Neural progenitor cell (in vitro differentiated cells): ENCODE data around the gene ARL15. TPM values are rescaled to one million over a fixed set of nuclear protein-coding genes. Genes with fewer than 3 reads are reported as not detected.

ENCODE experiments used
- DNase-seq: peaks from one replicate; pipeline ENCODE4 v3.0.0-alpha.2; 2016; ENCODE audit warnings: low spot score
- H2AFZ ChIP-seq: fragments of 200-600 bp; sonication (generic); replicated peaks from 2 replicates; pipeline ENCODE4 v1.6.1; 2016; ENCODE audit warnings: antibody characterized with exemption
- H3F3A ChIP-seq: fragments of 200-600 bp; sonication (generic); 2 replicates; pipeline ENCODE4 v1.6.1; 2016; ENCODE audit warnings: antibody characterized with exemption, low read depth
- H3K27ac ChIP-seq: fragments of 200-600 bp; sonication (generic); 2 replicates; pipeline ENCODE4 v1.5.1; 2016; ENCODE audit warnings: mild to moderate bottlenecking
- H3K27me3 ChIP-seq: fragments of 200-600 bp; sonication (generic); 2 replicates; pipeline ENCODE4 v1.6.1; 2016; ENCODE audit warnings: mild to moderate bottlenecking, moderate library complexity
- H3K36me3 ChIP-seq: fragments of 200-600 bp; sonication (generic); 2 replicates; pipeline ENCODE4 v1.5.1; 2016
- H3K4me1 ChIP-seq: fragments of 200-600 bp; sonication (generic); 2 replicates; pipeline ENCODE4 v1.6.1; 2016; ENCODE audit warnings: mixed run types
- H3K4me2 ChIP-seq: fragments of 200-600 bp; sonication (generic); 2 replicates; pipeline ENCODE4 v1.6.1; 2016
- H3K4me3 ChIP-seq: fragments of 200-600 bp; sonication (generic); 2 replicates; pipeline ENCODE4 v1.5.1; 2016
- H3K79me2 ChIP-seq: fragments of 200-600 bp; sonication (generic); 2 replicates; pipeline ENCODE4 v1.6.1; 2016; ENCODE audit warnings: low read depth
- H3K9ac ChIP-seq: fragments of 200-600 bp; sonication (generic); 2 replicates; pipeline ENCODE4 v1.6.1; 2016
- H3K9me3 ChIP-seq: fragments of 200-600 bp; sonication (generic); 2 replicates; pipeline ENCODE4 v1.5.1; 2016; ENCODE audit warnings: low read depth
- H4K20me1 ChIP-seq: fragments of 200-600 bp; sonication (generic); 2 replicates; pipeline ENCODE4 v1.6.1; 2016; ENCODE audit warnings: low read depth
- H3K27ac Mint-ChIP-seq: 3 replicates; pipeline ENCODE4 v1.8.0; 2021; ENCODE audit warnings: mixed read lengths
- H3K27me3 Mint-ChIP-seq: 2 replicates; pipeline ENCODE4 v1.8.0; 2022; ENCODE audit warnings: low read depth, mild to moderate bottlenecking, inconsistent platforms, moderate library complexity, mixed read lengths; ENCODE audit not compliant: insufficient read depth
- H3K36me3 Mint-ChIP-seq: 3 replicates; pipeline ENCODE4 v1.8.0; 2021; ENCODE audit warnings: mixed read lengths
- H3K4me1 Mint-ChIP-seq: 3 replicates; pipeline ENCODE4 v1.8.0; 2021; ENCODE audit warnings: mixed read lengths
- H3K4me3 Mint-ChIP-seq: 3 replicates; pipeline ENCODE4 v1.8.0; 2021; ENCODE audit warnings: mild to moderate bottlenecking, moderate library complexity, mixed read lengths
- H3K9me3 Mint-ChIP-seq: 3 replicates; pipeline ENCODE4 v1.8.0; 2020; ENCODE audit warnings: mixed read lengths
- CTCF ChIP-seq: fragments of 200-600 bp; sonication (generic); IDR thresholded peaks from 2 replicates; pipeline ENCODE4 v1.5.1; 2017; ENCODE audit warnings: antibody characterized with exemption, mild to moderate bottlenecking
- EZH2 ChIP-seq: fragments of 200-600 bp; sonication (generic); IDR thresholded peaks from 2 replicates; pipeline ENCODE4 v1.6.1; 2017; ENCODE audit warnings: antibody characterized with exemption, mild to moderate bottlenecking, moderate library complexity
- EZH2phosphoT487 ChIP-seq: fragments of 200-600 bp; sonication (generic); IDR thresholded peaks from 2 replicates; pipeline ENCODE4 v1.6.1; 2017; ENCODE audit warnings: antibody characterized with exemption
- total RNA-seq: library from RNA; depleted of rRNA; stranded (reverse); fragments of >200 nt; gene quantifications from 2 replicates; pipeline ENCODE4 v1.2.3, GENCODE V29; 2015; ENCODE audit warnings: low replicate concordance

The ARL15 gene
- total RNA-seq, 1 donor from 2014 or later, result 39.1 TPM

GRCh38 chr5:53877243-53877642 is 433.1 kb downstream of the ARL15 start:
- Histone ChIP-seq H3K9me3 (no peaks in the 10 kb centered on the region), H3K79me2 (no peaks in the 10 kb centered on the region), H3K27me3 (no peaks in the 10 kb centered on the region), H3K36me3 (no peaks in the 10 kb centered on the region), H3K4me3 (no peak overlapping the region), H3K4me1 (peaks cover 21% of the 10 kb centered on the region), H2AFZ (no peak overlapping the region), H4K20me1 (no peaks in the 10 kb centered on the region), H3K27ac (no peak overlapping the region), H3K9ac (no peak overlapping the region), H3F3A (peaks cover 14% of the 10 kb centered on the region), H3K4me2 (no peak overlapping the region)
- no peaks in the 10 kb centered on the region for H3K27me3 Mint-ChIP-seq
- peaks cover 3% of the 10 kb centered on the region for H3K36me3 Mint-ChIP-seq
- H3K4me1 Mint-ChIP-seq, result peaks cover 15% of the 10 kb centered on the region
- no peak for TF ChIP-seq EZH2phosphoT487
- TF ChIP-seq CTCF, result no peak
- TF ChIP-seq EZH2, result no peak
- DNase-seq, result no peak
- H3K9me3 Mint-ChIP-seq, result peaks cover 10% of the 10 kb centered on the region
- no peak overlapping the region for H3K4me3 Mint-ChIP-seq
- H3K27ac Mint-ChIP-seq, result no peak overlapping the region

GRCh38 chr5:53874409-53874808 is 436.0 kb downstream of the ARL15 start:
- H3K4me1 ChIP-seq, result peaks cover 6% of the 10 kb centered on the region
- H3F3A ChIP-seq, result peaks cover 1% of the 10 kb centered on the region
- Mint-ChIP-seq H3K36me3 (peaks cover 3% of the 10 kb centered on the region), H3K27me3 (no peaks in the 10 kb centered on the region), H3K4me3 (no peak overlapping the region), H3K27ac (no peak overlapping the region), H3K4me1 (no peaks in the 10 kb centered on the region), H3K9me3 (peaks cover 13% of the 10 kb centered on the region)
- no peak overlapping the region for H3K4me3 ChIP-seq
- H2AFZ ChIP-seq, result no peak overlapping the region
- H3K79me2 ChIP-seq, result no peaks in the 10 kb centered on the region
- H3K27me3 ChIP-seq, result no peaks in the 10 kb centered on the region
- H3K9ac ChIP-seq, result no peak overlapping the region
- DNase-seq, result no peak
- H3K9me3 ChIP-seq, result no peaks in the 10 kb centered on the region
- no peaks in the 10 kb centered on the region for H3K36me3 ChIP-seq
- no peaks in the 10 kb centered on the region for H4K20me1 ChIP-seq
- TF ChIP-seq EZH2 (no peak), CTCF (no peak), EZH2phosphoT487 (no peak)
- H3K4me2 ChIP-seq, result no peak overlapping the region
- no peak overlapping the region for H3K27ac ChIP-seq

- H3K36me3 Mint-ChIP-seq, result peaks cover 1% of the 10 kb centered on the region
- no peak for DNase-seq
- no peaks in the 10 kb centered on the region for H3K27me3 ChIP-seq
- H3K4me2 ChIP-seq, result no peak overlapping the region
- H3K9me3 ChIP-seq, result no peaks in the 10 kb centered on the region
- H3K4me1 ChIP-seq, result peaks cover 5% of the 10 kb centered on the region
- H3K9ac ChIP-seq, result no peak overlapping the region
- H3K79me2 ChIP-seq, result no peaks in the 10 kb centered on the region
- H3F3A ChIP-seq, result no peaks in the 10 kb centered on the region
- H2AFZ ChIP-seq, result no peak overlapping the region
- TF ChIP-seq EZH2, result no peak
- TF ChIP-seq EZH2phosphoT487, result no peak
- no peak for TF ChIP-seq CTCF
- no peaks in the 10 kb centered on the region for H3K36me3 ChIP-seq
- no peak overlapping the region for H3K27ac ChIP-seq
- H3K4me1 Mint-ChIP-seq, result no peaks in the 10 kb centered on the region
- no peak overlapping the region for H3K4me3 Mint-ChIP-seq
- H3K27me3 Mint-ChIP-seq, result no peaks in the 10 kb centered on the region
- H3K9me3 Mint-ChIP-seq, result peaks cover 13% of the 10 kb centered on the region
- no peaks in the 10 kb centered on the region for H4K20me1 ChIP-seq
- no peak overlapping the region for H3K27ac Mint-ChIP-seq
- H3K4me3 ChIP-seq, result no peak overlapping the region
Measured at GRCh38 chr5:53873235-53873634, 437.1 kb downstream of the ARL15 start.
